ACC112 (cell line): Measurements from ENCODE around the gene STYXL1.
"Not testable (repeated sequence)": the region's sequence is repeated elsewhere in the genome, so short reads cannot be mapped to it uniquely, and the experiment has no call there.

Source experiments
- H2AFZ ChIP-seq: fragments of 200-600 bp; sonication (generic); one replicate; pipeline ENCODE4 v1.6.0; 2017; ENCODE audit warnings: antibody characterized with exemption, low read length; ENCODE audit not compliant: unreplicated experiment
- H3K27ac ChIP-seq: fragments of 200-600 bp; sonication (generic); 2 replicates; pipeline ENCODE4 v1.5.1; 2014; ENCODE audit warnings: low read depth, mild to moderate bottlenecking, antibody characterized with exemption, low read length, moderate library complexity
- H3K27me3 ChIP-seq: fragments of 200-600 bp; sonication (generic); 2 replicates; pipeline ENCODE4 v1.6.1; 2014; ENCODE audit warnings: mild to moderate bottlenecking, antibody characterized with exemption, low read length, moderate library complexity, mixed read lengths; ENCODE audit not compliant: insufficient read depth
- H3K36me3 ChIP-seq: fragments of 200-600 bp; sonication (generic); 2 replicates; pipeline ENCODE4 v1.6.1; 2016; ENCODE audit warnings: mild to moderate bottlenecking, antibody characterized with exemption, low read length, moderate library complexity, mixed read lengths; ENCODE audit not compliant: insufficient read depth
- H3K4me1 ChIP-seq: fragments of 200-600 bp; sonication (generic); one replicate; pipeline ENCODE4 v1.6.1; 2016; ENCODE audit warnings: low read length, mixed read lengths; ENCODE audit not compliant: insufficient read depth, unreplicated experiment, control insufficient read depth
- H3K4me3 ChIP-seq: fragments of 200-600 bp; sonication (generic); 2 replicates; pipeline ENCODE4 v1.5.1; 2014; ENCODE audit warnings: mild to moderate bottlenecking, low read depth, low read length
- H3K79me2 ChIP-seq: fragments of 200-600 bp; sonication (generic); one replicate; pipeline ENCODE4 v1.6.0; 2016; ENCODE audit warnings: low read length; ENCODE audit not compliant: control insufficient read depth, unreplicated experiment, insufficient read depth

Gene STYXL1

GRCh38 chr7:76029682-76030081 lies 18.1 kb downstream of the STYXL1 start:
- H3K27ac ChIP-seq, H3K4me1 ChIP-seq, H3K79me2 ChIP-seq, H3K4me3 ChIP-seq, H2AFZ ChIP-seq, H3K36me3 ChIP-seq, H3K27me3 ChIP-seq: not testable (repeated sequence)

DNA sequence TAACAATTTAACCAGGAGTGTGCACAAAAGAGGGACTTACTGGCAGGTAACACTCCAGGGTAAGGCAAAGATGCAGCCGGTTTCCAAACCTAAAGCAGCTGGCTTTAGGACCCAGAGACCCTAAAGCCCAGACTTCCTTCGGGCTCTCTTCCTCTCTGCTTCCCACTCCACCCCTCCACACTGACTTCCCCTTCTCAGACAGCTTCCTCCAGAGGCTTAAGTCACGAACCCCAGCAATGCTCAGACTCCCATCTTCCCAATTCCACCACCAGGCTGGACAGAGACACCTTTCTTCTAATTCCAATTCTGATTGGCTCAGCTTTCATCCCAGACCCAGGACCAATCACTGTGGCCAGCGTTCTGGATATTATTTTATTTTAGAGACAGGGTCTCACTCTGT lies 24.8 kb downstream of the STYXL1 start:
- Histone ChIP-seq H3K36me3 (peaks cover 9% of the 10 kb centered on the region; the same call in 1 of the 2 replicates), H3K27ac (no peak overlapping the region), H3K27me3 (no peaks in the 10 kb centered on the region), H3K79me2 (no peaks in the 10 kb centered on the region), H3K4me1 (no peaks in the 10 kb centered on the region), H2AFZ (no peak overlapping the region), H3K4me3 (no peak overlapping the region)

GRCh38 chr7:76022026-76022780 lies 25.6 kb downstream of the STYXL1 start:
- H3K4me3 ChIP-seq = no peak overlapping the region
- H3K4me1 ChIP-seq = no peaks in the 10 kb centered on the region
- no peak overlapping the region for H2AFZ ChIP-seq
- H3K79me2 ChIP-seq = no peaks in the 10 kb centered on the region
- H3K36me3 ChIP-seq = peaks cover 9% of the 10 kb centered on the region; the same call in 1 of the 2 replicates
- H3K27ac ChIP-seq = no peak overlapping the region
- no peaks in the 10 kb centered on the region for H3K27me3 ChIP-seq

DNA sequence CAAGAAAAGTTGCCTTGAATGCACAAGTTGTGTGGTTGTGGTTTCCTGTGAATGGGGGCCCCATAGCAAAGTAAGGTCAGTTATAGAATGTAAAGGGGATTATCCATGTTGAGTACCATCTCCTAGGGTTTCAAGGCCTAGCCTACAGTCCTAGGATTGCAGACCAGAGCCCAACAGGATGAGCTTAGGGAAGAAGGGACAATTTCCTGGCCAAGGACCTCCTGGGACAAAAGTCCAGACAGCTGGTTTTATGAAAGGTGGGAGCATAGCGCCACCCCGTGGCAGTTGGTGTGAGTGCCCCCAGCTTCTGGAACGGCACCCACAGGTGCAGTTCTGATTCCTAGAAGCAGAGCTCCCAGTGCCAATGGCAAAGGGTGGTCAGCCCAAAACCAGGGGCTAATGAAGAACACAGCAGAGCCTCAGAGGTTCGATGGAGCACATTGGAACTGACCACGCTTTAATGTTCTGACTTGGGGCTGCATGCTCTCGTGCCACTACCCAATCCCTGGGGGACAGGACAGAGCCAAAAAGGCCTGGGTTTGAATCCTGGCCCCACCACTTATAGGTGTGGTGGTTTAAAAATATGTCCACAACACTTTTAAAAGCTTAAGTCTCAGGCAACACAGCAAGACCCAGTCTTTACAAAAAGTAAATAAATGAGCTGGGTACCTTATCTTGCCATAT lies 27.6 kb downstream of the STYXL1 start:
- H3K79me2 ChIP-seq = no peaks in the 10 kb centered on the region
- H2AFZ ChIP-seq = no peak overlapping the region
- H3K36me3 ChIP-seq = peaks cover 9% of the 10 kb centered on the region; the same call in 1 of the 2 replicates
- H3K4me1 ChIP-seq = no peaks in the 10 kb centered on the region
- no peak overlapping the region for H3K27ac ChIP-seq
- no peaks in the 10 kb centered on the region for H3K27me3 ChIP-seq
- no peak overlapping the region for H3K4me3 ChIP-seq

- H3K4me1 ChIP-seq = not testable (repeated sequence)
These were observed 29.3 kb downstream of the STYXL1 start for GRCh38 chr7:76018520-76018919.

DNA sequence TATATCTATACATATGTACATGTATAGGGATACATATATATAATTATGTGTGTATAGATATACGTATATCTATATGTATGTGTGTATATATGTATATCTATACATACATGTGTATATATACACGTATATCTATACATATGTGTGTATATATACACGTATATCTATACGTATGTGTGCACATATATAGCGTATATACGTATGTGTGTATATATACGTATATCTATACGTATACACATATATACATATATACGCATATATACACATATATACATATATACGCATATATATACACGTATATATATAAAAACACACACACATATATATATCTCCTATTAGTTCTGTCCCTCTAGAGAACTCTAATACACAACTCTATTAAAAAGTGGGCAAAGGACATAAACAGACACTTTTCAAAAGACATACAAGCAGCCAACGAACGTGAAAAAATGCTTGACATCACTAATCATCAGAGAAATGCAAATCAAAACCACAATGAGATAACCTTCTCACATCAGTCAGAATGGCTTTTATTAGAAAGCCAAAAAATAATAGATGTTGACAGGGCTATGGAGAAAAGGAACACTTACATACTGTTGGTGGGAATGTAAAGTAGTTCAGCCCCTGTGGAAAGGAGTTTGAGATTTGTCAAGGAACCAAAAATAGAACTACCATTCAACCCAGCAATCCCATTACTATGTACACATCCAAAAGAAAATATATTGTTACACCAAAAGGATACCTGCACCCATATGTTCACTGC lies 31.4 kb downstream of the STYXL1 start:
- H3K4me1 ChIP-seq = peaks cover 6% of the 10 kb centered on the region
- no peaks in the 10 kb centered on the region for H3K27me3 ChIP-seq
- H3K27ac ChIP-seq = no peak overlapping the region
- H3K4me3 ChIP-seq = no peak overlapping the region
- no peaks in the 10 kb centered on the region for H3K79me2 ChIP-seq
- peaks cover 6% of the 10 kb centered on the region; the same call in 1 of the 2 replicates for H3K36me3 ChIP-seq
- H2AFZ ChIP-seq = no peak overlapping the region

More at GRCh38 chr7:76018520-76018919, 29.3 kb downstream of the STYXL1 start:
- not testable (repeated sequence) for H3K79me2 ChIP-seq, H3K36me3 ChIP-seq, H3K4me3 ChIP-seq, H3K27me3 ChIP-seq, H2AFZ ChIP-seq, H3K27ac ChIP-seq

DNA sequence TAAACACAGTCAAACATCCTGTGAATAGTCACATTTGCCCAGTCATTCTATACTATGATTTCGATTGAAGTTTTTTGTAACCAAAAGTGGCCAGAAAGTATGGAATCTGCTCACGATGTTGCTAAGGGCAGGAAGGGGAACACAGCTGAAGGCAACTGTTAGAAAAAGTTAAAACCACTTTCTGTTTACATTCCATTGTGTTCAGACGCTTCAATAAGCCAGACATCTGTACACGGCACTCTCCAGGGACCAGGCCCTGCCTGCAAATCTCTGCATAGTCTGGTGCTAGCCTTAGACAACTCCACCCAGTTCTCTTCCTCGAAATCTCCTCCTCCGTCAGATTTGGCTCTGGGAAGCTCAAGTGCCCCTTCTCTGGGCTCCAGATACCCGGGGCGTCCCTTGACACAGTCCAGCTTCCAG lies 36.3 kb downstream of the STYXL1 start:
- H3K27ac ChIP-seq = peak overlapping the region; percentile 53
- no peaks in the 10 kb centered on the region for H3K79me2 ChIP-seq
- no peak overlapping the region for H2AFZ ChIP-seq

DNA sequence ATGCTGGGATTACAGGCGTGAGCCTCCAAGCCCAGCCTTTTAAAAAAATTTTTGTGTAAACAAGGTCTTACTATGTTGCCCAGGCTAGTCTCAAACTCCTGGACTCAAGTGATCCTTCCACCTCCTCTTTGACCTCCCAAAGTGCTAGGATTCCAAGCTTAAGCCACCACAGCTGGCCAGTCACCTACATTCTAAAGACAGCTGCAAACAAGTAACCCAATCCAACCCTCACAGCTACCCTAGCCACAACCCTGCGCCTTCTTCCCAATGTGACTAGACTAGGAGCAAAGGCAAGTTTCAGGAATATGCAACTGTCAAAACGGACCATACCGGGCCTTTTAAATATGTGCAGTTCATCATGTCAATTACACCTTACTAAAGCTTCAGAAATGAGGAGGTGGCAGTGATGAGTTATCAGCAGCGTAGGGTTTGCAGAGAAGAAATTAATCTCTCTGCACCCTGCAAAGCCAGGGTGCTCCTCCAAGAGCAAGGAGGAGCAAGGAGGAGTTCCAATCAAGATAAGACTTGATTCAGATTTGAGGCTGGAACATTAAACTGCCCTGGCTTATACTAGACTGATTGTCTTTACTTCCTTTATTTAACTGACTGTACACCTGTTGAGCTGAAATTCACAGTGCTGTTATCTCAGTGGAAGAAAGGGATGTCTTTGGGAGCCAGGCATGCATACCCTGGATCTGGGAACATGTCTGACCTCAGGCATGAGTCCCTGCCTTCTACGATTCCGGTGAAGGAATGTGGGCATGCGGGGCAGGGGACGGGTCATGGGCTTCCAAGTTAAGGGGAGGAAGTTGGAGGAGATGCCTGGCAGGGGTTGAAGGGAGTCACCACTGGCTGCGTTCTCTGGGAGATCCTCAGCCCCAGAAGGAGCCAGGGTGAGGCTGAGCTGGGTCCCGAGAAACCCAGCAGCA lies 37.9 kb downstream of the STYXL1 start:
- Histone ChIP-seq H3K27me3 (no peaks in the 10 kb centered on the region), H3K36me3 (no peaks in the 10 kb centered on the region), H3K4me1 (peaks cover 24% of the 10 kb centered on the region), H3K4me3 (no peak overlapping the region), H3K27ac (peak overlapping the region; percentile 70), H3K79me2 (no peaks in the 10 kb centered on the region), H2AFZ (no peak overlapping the region)

More for the DNA sequence above, 36.3 kb downstream of the STYXL1 start:
- H3K4me3 ChIP-seq = peak overlapping the region; percentile 28; the same call in 1 of the 2 replicates
- peaks cover 24% of the 10 kb centered on the region for H3K4me1 ChIP-seq
- H3K36me3 ChIP-seq = no peaks in the 10 kb centered on the region
- no peaks in the 10 kb centered on the region for H3K27me3 ChIP-seq

- Histone ChIP-seq H3K27ac (peak overlapping the region; percentile 70), H3K4me1 (peaks cover 24% of the 10 kb centered on the region), H2AFZ (no peak overlapping the region), H3K79me2 (no peaks in the 10 kb centered on the region), H3K4me3 (no peak overlapping the region), H3K27me3 (no peaks in the 10 kb centered on the region), H3K36me3 (no peaks in the 10 kb centered on the region)
These were observed 39.6 kb downstream of the STYXL1 start for GRCh38 chr7:76008156-76008687.

GRCh38 chr7:76005004-76005403 lies 42.8 kb downstream of the STYXL1 start:
- not testable (repeated sequence) for H3K27me3 ChIP-seq, H3K27ac ChIP-seq, H3K36me3 ChIP-seq, H3K4me3 ChIP-seq, H2AFZ ChIP-seq, H3K79me2 ChIP-seq
- peaks cover 12% of the 10 kb centered on the region for H3K4me1 ChIP-seq
